GM12801 (cell line): ENCODE measurements around the gene AHRR.

Source experiments
- TF ChIP-seq, protein P1 (sequence below): IDR thresholded peaks from one replicate; pipeline ENCODE4 v1.5.1; 2011; ENCODE audit warnings: control low read depth; ENCODE audit not compliant: insufficient read length; ENCODE audit errors: extremely low read depth

AHRR gene

DNA sequence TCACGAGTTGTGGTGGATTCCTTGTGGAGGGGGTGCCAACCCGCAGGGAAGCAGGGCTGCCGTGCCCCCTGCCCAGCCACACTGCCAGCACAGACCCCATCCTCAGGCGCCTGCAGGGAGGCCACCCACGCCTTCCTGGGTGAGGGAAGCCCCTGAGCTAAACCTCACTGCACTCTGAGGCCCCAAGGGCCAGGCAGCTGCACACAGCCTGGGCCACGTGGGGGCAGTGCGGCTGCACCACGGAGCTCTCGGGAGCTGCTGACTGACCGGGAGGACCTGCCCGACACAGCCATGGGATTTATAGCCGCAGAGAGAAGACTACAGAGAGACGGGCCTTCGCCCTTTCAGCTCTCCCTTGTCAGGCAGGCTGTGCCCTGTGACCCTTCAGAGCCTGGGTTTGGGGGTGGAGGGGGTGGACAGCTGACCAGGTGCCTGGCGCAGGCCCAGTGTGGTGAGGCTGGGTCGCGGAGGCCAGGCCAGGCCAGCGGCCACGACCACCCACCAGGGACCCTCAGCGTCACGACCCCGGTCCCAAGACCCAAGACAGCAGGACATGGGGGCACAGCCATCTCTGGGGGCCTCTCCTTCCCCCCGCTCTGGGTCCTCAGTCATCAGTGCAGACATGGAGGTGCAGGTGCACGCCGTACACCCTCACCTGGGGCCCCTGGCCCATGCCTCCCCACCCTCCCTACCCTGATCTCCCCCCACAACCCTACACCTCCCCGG is 4.3 kb upstream of the AHRR start:
- TF ChIP-seq, protein P1, sequence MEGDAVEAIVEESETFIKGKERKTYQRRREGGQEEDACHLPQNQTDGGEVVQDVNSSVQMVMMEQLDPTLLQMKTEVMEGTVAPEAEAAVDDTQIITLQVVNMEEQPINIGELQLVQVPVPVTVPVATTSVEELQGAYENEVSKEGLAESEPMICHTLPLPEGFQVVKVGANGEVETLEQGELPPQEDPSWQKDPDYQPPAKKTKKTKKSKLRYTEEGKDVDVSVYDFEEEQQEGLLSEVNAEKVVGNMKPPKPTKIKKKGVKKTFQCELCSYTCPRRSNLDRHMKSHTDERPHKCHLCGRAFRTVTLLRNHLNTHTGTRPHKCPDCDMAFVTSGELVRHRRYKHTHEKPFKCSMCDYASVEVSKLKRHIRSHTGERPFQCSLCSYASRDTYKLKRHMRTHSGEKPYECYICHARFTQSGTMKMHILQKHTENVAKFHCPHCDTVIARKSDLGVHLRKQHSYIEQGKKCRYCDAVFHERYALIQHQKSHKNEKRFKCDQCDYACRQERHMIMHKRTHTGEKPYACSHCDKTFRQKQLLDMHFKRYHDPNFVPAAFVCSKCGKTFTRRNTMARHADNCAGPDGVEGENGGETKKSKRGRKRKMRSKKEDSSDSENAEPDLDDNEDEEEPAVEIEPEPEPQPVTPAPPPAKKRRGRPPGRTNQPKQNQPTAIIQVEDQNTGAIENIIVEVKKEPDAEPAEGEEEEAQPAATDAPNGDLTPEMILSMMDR: no peak

DNA sequence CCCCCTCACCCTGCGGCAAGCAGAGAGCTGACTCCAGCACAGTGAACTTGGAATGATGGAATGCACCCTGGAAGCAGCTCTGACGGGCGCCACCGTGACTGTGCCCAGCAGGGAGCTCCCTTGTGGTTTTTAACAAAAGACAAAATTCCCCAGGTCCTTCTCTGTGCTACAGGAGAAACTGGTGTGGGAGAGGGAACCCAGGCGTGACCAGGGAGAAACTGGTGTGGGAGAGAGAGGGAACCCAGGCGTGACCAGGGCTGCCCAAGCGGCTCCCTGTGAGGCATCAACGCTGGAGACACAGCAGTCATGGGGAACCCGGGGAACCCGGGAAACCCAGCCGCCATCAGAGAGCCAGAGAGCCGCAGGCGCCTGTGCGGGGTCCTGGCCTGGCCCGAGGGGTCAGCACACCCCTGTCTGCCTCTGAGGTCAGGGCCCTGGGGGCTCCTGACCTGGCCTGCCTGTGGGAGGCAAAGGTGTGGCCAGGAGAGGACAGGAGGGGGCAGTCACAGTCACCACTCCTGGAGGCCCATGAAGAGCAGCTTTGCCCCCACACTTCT is 3.1 kb upstream of the AHRR start:
- TF ChIP-seq, protein P1: no peak

DNA sequence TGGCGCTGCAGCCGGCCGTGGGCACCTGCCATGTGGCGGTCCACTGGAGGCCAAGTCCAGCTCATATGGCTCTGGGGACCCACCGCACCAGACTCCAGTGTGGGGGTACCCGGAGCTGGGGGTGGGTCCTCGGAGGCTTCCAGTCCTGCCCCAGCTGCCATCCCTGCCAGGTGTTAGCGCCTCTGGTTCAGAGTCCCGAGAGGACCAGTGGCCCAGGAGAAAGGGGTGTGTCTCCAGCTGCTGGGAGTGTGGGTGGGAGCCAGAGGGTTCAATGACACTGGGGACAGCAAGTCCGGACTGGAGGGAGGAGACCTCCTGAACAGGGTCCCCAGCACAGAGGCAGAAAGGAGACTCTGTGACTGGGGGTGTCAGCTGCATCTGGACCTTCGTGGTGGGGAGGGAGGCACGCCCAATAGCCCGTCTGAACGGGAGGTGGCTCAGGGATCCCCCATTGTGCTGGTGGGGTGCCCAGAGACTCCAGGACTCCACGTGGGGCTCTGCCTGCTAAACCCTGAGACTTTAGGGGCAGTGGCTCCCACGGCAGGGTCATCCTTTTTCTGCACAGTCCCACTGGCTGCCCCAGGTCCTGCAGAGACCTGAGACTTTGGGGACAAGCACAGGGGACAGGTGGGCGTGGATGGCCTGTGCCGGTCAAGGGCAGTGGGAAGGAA is 2.4 kb upstream of the AHRR start:
- TF ChIP-seq, protein P1: no peak

DNA sequence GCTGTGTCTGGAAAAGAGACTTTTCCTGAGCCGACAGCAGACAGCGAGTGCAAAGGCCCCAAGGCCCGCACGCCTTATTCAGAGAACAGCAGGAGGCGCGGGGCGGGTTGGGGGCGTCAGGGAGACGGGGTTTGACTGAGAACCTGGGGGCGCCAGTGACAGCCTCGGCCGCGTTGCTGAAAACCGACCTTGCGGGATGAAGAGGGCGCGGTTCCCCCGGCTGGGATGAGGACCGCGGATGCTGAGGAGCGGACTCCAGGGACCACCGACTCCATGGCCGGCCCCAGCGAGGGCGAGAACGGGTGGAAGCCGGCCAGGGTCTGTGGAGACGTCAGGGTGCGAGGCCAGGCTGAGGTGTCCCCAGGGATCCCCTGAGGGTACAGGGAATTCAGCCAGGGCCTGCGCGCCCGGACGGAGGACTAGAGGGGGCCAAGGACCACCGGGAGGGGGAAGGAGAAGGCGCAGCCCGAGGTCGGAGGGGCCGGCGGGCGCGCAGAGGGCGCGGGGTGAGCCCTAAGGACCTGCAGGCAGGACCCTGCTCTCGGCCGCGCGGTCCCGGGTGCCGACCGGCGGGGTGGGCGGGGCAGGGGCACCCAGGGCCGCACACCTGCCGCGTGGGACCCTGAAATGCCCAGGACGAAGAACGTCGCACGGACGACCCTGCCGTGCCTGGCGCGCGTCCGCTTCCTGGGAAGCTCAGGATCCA is 837 bp upstream of the AHRR start:
- TF ChIP-seq, protein P1: no peak

DNA sequence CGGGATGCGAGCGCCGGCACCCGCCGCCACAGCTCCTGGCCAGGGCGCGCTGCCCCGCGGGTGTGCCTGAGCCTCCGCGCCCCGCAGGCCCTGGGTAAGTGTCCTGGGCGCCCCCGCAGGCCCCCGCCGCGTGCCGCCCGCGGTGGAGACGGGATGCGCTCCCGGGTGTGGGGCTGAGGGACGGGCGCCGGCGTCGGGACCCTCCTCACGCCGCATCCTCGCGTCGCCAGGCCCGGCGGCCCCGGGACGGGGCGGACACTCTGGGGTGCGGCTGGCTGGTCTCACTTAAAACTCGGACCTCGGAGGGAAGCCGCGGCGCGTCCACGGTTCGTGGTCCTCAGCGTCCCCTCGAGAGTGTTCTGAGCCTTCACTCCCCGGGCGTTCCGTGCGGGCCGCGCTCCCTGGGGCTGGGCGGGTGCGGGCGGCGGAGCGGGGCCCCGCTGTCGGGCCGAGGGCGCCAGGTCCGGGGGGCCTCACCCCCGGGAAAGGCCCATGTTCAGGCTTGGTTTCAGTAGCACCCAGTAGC is 275 bp downstream of the AHRR start:
- TF ChIP-seq, protein P1: no peak

DNA sequence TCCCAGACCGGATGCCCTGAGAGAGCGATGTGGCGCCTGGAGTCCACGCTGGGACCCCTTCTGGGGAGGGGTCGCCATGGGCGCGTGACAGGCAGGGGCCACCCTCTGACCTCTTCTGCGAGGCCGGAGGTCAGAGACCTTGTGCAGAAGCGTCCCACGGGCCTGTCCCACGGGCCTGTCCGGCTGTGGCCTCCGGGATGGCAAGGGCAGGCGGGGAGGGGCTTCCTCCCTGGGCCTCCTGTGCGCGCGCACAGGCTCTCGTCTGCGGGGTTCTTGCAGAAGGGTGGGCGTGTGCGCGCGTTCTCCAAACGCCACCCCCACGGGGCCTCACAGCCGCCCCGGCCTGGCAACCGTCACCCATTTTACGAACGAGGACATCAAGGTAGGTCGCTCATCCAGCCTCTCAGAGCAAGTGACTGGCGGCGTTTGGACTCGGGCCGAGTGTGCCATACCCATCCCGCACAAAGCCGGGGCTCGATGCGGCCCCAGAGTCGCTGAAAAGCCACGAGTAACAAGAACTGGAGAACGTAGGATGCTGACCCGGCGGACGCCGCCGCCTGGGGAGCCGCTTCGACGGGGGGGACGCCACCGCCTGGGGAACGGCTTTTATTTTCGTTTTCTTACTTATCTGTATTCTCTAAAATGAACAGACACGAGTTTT is 897 bp downstream of the AHRR start:
- TF ChIP-seq, protein P1: no peak
